Measurements from ENCODE around the gene SLC26A1.

Gene SLC26A1

DNA sequence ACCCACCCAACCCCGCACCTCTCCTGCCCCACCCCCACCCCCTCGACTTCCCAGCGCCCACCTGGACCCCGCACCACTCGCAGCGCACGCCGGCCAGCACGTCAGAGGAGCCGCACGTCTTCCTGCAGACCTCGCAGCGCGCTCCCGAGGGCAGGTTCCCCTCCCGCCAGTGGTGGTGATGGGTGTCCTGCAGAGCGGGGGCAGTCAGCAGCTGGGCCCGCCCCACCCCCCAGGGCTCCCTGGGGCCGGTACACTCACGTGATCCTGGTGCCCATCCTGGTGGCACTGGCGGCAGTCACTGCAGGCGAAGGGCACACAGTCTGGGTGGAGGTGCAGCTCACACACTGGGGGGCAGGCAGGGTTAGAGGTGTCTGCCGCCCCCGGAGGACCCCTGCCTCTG, 25.0 kb downstream of the SLC26A1 start:
- CTCF ChIA-PET: no interaction called here
- no peak for DNase-seq (ENCODE audit: extremely low spot score)
- TF ChIP-seq, protein P1, sequence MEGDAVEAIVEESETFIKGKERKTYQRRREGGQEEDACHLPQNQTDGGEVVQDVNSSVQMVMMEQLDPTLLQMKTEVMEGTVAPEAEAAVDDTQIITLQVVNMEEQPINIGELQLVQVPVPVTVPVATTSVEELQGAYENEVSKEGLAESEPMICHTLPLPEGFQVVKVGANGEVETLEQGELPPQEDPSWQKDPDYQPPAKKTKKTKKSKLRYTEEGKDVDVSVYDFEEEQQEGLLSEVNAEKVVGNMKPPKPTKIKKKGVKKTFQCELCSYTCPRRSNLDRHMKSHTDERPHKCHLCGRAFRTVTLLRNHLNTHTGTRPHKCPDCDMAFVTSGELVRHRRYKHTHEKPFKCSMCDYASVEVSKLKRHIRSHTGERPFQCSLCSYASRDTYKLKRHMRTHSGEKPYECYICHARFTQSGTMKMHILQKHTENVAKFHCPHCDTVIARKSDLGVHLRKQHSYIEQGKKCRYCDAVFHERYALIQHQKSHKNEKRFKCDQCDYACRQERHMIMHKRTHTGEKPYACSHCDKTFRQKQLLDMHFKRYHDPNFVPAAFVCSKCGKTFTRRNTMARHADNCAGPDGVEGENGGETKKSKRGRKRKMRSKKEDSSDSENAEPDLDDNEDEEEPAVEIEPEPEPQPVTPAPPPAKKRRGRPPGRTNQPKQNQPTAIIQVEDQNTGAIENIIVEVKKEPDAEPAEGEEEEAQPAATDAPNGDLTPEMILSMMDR (IDR thresholded peaks at IDR 0.05; ENCODE audit: control extremely low read depth, extremely low read depth, low read depth, missing control alignments): no peak
- POLR2A ChIA-PET: no interaction called here

DNA sequence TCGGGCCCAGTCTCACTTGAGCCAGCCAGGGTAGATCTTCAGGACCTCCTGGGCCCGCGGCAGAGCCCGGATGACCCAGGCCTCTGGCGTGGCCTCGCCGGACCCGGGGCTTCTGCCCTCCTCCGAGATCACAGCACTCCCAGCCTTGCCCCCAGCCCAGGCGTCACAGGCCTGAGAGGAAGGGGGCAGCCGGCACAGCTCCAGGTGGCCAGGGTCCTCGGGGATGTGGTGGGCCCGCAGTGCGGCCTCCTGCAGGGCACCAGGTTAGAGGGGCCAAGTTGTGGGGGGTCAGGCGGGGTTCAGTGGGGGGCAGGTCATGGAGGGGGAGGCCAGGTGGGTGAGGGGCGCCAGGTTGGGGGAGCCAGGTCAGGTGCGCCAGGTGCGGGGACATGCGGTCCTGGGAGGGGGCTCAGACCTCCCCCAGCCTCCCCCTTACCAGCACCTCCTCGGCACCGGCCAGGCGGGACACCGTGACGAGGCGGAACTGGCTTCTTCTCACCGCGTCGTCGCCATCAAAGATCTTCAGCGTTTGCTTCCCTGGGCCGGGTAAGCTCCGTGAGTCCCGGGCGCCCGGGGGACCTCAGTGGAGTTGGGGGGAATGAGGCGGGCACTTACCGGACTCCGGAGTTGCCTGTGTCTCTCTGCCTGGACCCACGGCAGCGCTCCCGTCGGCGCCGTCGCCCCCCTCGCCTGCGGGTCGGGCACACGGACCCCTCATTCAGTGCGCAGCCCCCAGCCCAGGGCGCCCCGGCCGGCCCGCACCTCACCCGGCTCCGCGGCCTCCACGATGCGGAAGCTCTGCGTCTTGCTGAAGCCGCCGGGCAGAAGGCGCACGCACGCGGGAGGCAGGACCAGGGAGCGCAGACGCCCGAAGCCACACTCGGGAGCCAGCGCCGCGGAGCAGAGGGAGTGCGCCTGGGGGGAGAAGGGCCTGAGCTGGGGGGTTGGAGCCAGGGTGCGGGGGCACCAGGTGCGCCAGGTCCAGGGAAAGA, 25.8 kb downstream of the SLC26A1 start:
- TF ChIP-seq, protein P1 (IDR thresholded peaks at IDR 0.05; ENCODE audit: control extremely low read depth, extremely low read depth, low read depth, missing control alignments): no peak
- ChIA-PET POLR2A (no interaction called here), CTCF (no interaction called here)
- no peak for DNase-seq (ENCODE audit: extremely low spot score)

DNA sequence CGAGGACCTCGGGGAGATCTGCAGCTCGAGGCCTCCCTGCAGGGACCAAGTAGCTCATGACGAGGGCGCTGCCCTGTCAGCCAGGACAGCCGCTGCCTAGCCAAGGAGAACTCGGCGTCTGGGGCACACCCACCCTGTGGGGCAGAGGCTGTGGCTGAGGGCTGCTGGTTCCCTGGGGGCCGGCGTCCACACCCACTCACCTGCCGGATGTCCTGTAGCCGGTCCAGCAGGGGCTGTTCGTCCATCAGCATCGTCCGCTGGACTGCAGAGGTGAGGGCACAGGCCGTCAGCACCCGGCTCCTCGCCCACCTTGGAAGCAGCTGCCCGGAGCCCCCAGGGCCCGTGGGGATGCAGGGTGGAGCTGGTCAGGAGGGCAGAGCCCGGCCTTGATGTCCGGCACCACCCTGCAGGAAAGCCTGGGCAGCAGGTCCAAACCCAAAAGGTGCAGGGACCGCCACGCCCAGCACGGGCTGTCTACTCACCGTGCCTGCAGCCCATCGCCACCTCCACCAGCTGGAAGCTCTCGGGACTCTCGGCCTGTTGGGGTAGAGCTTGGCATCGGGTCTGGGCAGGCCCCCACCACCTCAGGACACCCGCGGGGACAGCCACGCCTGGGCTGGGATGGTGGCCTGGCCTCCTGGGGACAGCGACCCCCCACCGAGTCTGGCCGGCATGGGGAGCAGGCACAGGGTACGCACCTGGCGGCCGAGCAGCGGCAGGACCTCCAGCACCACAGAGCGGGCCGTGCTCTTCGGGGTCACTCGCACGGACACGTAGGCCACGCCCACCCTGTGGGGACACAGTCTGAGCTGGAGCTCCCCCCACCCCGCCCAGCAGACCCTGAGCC, 26.7 kb downstream of the SLC26A1 start:
- TF ChIP-seq, protein P1 (IDR thresholded peaks at IDR 0.05; ENCODE audit: control extremely low read depth, extremely low read depth, low read depth, missing control alignments): no peak
- POLR2A ChIA-PET: no interaction called here
- no peak for DNase-seq (ENCODE audit: extremely low spot score)
- CTCF ChIA-PET: interaction anchor here (1.3 kb wide), 1 partner anchor 21 kb away, joined by 5 read pairs; the partner anchor contains the start of gene IDUA

DNA sequence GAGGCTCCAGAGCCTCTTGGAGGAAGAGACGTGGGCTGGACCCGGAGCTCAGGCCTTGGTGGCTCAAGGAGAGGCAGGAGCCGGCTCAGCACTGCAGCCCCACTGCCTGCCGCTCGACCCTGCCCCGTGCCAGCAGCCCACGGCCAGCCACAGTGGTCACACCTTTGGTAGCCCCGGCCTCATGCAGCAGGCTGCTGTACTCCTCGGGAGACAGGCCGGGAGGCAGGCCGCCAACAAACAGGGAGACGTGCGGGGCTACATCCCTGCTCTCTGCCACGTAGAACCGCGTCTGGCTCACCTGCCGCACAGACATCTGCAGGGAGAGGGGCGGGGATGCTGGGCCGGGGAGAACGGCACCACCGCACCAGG, 27.5 kb downstream of the SLC26A1 start:
- DNase-seq (ENCODE audit: extremely low spot score): no peak
- ChIA-PET CTCF (interaction anchor here (1.3 kb wide), 1 partner anchor 22 kb away, joined by 5 read pairs; the partner anchor contains the start of gene IDUA), POLR2A (no interaction called here)
- TF ChIP-seq, protein P1 (IDR thresholded peaks at IDR 0.05; ENCODE audit: control extremely low read depth, extremely low read depth, low read depth, missing control alignments): no peak

DNA sequence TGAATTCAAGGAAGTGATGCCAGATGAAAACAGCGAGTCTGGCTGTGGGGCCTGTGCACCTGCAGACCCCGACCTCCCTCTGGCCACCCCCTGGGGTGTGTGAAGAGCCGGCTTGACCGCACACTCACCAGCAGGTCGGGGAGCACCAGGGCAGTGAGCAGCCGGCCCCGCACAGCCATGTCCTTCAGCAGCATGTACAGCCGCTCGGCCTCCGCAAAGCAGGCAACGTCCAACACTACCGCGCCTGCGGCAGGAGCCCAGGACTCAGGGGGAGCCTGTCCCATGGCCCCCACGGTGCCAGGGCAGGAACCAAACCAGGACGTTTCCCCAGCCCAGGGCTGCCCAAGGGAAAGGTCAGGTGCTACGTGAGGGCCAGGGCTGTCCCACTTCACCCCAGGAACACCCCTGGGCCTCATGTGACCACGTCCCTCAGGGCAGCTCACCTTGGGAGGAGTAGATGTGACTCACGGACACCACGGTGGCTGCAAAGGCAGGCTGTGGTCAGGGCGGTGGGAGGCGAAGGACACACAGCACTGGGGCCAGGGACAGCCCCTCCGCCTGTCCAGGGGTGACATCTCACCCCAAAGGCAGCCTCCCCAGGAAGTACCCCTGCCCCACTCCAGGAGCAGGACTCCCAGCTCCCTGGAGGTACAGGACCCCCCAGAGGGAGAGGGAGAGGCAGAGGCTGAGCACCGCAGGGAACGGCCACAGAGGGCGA, 28.0 kb downstream of the SLC26A1 start:
- CTCF ChIA-PET: interaction anchor here (1.3 to 1.7 kb wide), 2 partner anchors 21 to 22 kb away, joined by 3 to 5 read pairs; partner anchors contain the start of gene IDUA
- POLR2A ChIA-PET: interaction anchor here (0.5 kb wide), 1 partner anchor 416 kb away, joined by 7 read pairs; no protein-coding TSS in a partner anchor
- no peak for DNase-seq (ENCODE audit: extremely low spot score)
- TF ChIP-seq, protein P1 (IDR thresholded peaks at IDR 0.05; ENCODE audit: control extremely low read depth, extremely low read depth, low read depth, missing control alignments): no peak
